ENCODE data around the gene CBX2. TPM values are rescaled to one million over a fixed set of nuclear protein-coding genes. Genes with fewer than 3 reads are reported as not detected.

Gene CBX2
- total RNA-seq, 3 donors from 2014 or later (not counting 1 experiment from before 2014, with no cell fraction given), result 0.18 to 1.3 TPM; not detected in 1

- intact Hi-C loops (cut with micrococcal nuclease), result no loop called here
- H3K27me3 ChIP-seq (ENCODE audit: control insufficient read depth, insufficient read depth, low read length), result peaks cover 40% of the 10 kb centered on the region
- WGBS (ENCODE audit: insufficient coverage), result 39% methylated on average over 17 of the region's 17 CpGs
- peaks cover 64 to 66% of the 10 kb centered on the region in 2 donors for H3K27me3 Mint-ChIP-seq (ENCODE audit: low read depth in 2 of 2)
- H3K36me3 Mint-ChIP-seq, result no peaks in the 10 kb centered on the region
- peaks cover 13% of the 10 kb centered on the region in 2 donors for H3K4me1 Mint-ChIP-seq
- H3K4me3 ChIP-seq (ENCODE audit: low read length), result no peak overlapping the region
- H3K36me3 ChIP-seq (ENCODE audit: control insufficient read depth, insufficient read depth, low read length), result no peaks in the 10 kb centered on the region
- H3K27ac Mint-ChIP-seq, result peak overlapping the region; percentile 69 to 84
- H3K9me3 Mint-ChIP-seq, result no peaks in the 10 kb centered on the region
- ATAC-seq (no peak), DNase-seq (no peak)
- no peaks in the 10 kb centered on the region for H3K9me3 ChIP-seq (ENCODE audit: control insufficient read depth, insufficient read depth, low read length)
- H3K27ac ChIP-seq (ENCODE audit: low read length), result no peak overlapping the region
- H3K4me3 Mint-ChIP-seq, result peak overlapping the region; percentile 91
- peaks cover 18% of the 10 kb centered on the region for H3K4me1 ChIP-seq (ENCODE audit: control insufficient read depth, insufficient read depth, low read length)
- TF ChIP-seq CTCF (IDR thresholded peaks at IDR 0.05), result no peak
Measured at GRCh38 chr17:79779084-79779529, 1.2 kb downstream of the CBX2 start.

- Mint-ChIP-seq H3K27me3 (ENCODE audit: low read depth in 2 of 2) (peaks cover 59 to 62% of the 10 kb centered on the region in 2 donors), H3K9me3 (no peaks in the 10 kb centered on the region), H3K36me3 (no peaks in the 10 kb centered on the region), H3K27ac (no peak overlapping the region), H3K4me3 (peak overlapping the region; percentile 91), H3K4me1 (peaks cover 13% of the 10 kb centered on the region in 2 donors)
- Histone ChIP-seq H3K9me3 (ENCODE audit: control insufficient read depth, insufficient read depth, low read length) (no peaks in the 10 kb centered on the region), H3K4me3 (ENCODE audit: low read length) (no peak overlapping the region), H3K36me3 (ENCODE audit: control insufficient read depth, insufficient read depth, low read length) (no peaks in the 10 kb centered on the region), H3K27ac (ENCODE audit: low read length) (no peak overlapping the region), H3K27me3 (ENCODE audit: control insufficient read depth, insufficient read depth, low read length) (peaks cover 40% of the 10 kb centered on the region), H3K4me1 (ENCODE audit: control insufficient read depth, insufficient read depth, low read length) (peaks cover 18% of the 10 kb centered on the region)
- no peak for TF ChIP-seq CTCF (IDR thresholded peaks at IDR 0.05)
- ATAC-seq (no peak), DNase-seq (no peak)
- intact Hi-C loops (cut with micrococcal nuclease), result loop anchor here (10.0 kb wide), 1 partner anchor 135 kb away; no protein-coding TSS in a partner anchor
- 95% methylated on average over 10 of the region's 10 CpGs for WGBS (ENCODE audit: insufficient coverage)
Measured at GRCh38 chr17:79779661-79780365, 1.9 kb downstream of the CBX2 start.

- Histone ChIP-seq H3K9me3 (ENCODE audit: control insufficient read depth, insufficient read depth, low read length) (no peaks in the 10 kb centered on the region), H3K27ac (ENCODE audit: low read length) (no peak overlapping the region), H3K27me3 (ENCODE audit: control insufficient read depth, insufficient read depth, low read length) (peaks cover 40% of the 10 kb centered on the region), H3K36me3 (ENCODE audit: control insufficient read depth, insufficient read depth, low read length) (no peaks in the 10 kb centered on the region), H3K4me1 (ENCODE audit: control insufficient read depth, insufficient read depth, low read length) (peaks cover 18% of the 10 kb centered on the region), H3K4me3 (ENCODE audit: low read length) (no peak overlapping the region)
- Mint-ChIP-seq H3K27ac (no peak overlapping the region), H3K36me3 (no peaks in the 10 kb centered on the region), H3K4me3 (no peak overlapping the region), H3K4me1 (peaks cover 13% of the 10 kb centered on the region in 2 donors), H3K27me3 (ENCODE audit: low read depth in 2 of 2) (peaks cover 50 to 59% of the 10 kb centered on the region in 2 donors), H3K9me3 (no peaks in the 10 kb centered on the region)
- no peak for TF ChIP-seq CTCF (IDR thresholded peaks at IDR 0.05)
- ATAC-seq (no peak), DNase-seq (no peak)
- WGBS (ENCODE audit: insufficient coverage), result 43% methylated on average over 12 of the region's 12 CpGs
- intact Hi-C loops (cut with micrococcal nuclease), result loop anchor here (10.0 kb wide), 1 partner anchor 134 kb away; no protein-coding TSS in a partner anchor
Measured at GRCh38 chr17:79781012-79781650, 3.2 kb downstream of the CBX2 start.
